DOHH2 (cell line): ENCODE results near the gene FAM53B.

Source experiments
- H3F3A ChIP-seq: fragments of 200-600 bp; sonication (generic), shearing (Covaris generic); 2 replicates; pipeline ENCODE4 v1.6.0; 2016; ENCODE audit warnings: antibody characterized with exemption, mild to moderate bottlenecking; ENCODE audit not compliant: control insufficient read depth, insufficient read depth
- H3K27ac ChIP-seq: fragments of 200-600 bp; sonication (generic); 2 replicates; pipeline ENCODE4 v1.5.1; 2014; ENCODE audit warnings: low read depth, mild to moderate bottlenecking, low read length, moderate library complexity
- H3K27me3 ChIP-seq: fragments of 200-600 bp; sonication (generic); 2 replicates; pipeline ENCODE4 v1.6.1; 2014; ENCODE audit warnings: mild to moderate bottlenecking, low read length, mixed read lengths; ENCODE audit not compliant: control insufficient read depth
- H3K36me3 ChIP-seq: fragments of 200-600 bp; sonication (generic); 2 replicates; pipeline ENCODE4 v1.6.1; 2014; ENCODE audit warnings: mild to moderate bottlenecking, low read length, moderate library complexity, mixed read lengths; ENCODE audit not compliant: control insufficient read depth
- H3K4me1 ChIP-seq: fragments of 200-600 bp; sonication (generic); 2 replicates; pipeline ENCODE4 v1.6.1; 2014; ENCODE audit warnings: mild to moderate bottlenecking, low read length, mixed read lengths; ENCODE audit not compliant: control insufficient read depth
- H3K4me2 ChIP-seq: fragments of 200-600 bp; sonication (generic); 2 replicates; pipeline ENCODE4 v1.6.0; 2014; ENCODE audit warnings: mild to moderate bottlenecking, low read length, moderate library complexity
- H3K4me3 ChIP-seq: fragments of 200-600 bp; sonication (generic); 2 replicates; pipeline ENCODE4 v1.5.1; 2014; ENCODE audit warnings: mild to moderate bottlenecking, low read length, mixed read lengths
- H3K79me2 ChIP-seq: fragments of 200-600 bp; sonication (generic); 2 replicates; pipeline ENCODE4 v1.6.1; 2014; ENCODE audit warnings: mild to moderate bottlenecking, low read length, mixed read lengths; ENCODE audit not compliant: control insufficient read depth
- H3K9me2 ChIP-seq: fragments of 200-600 bp; sonication (generic); replicated peaks from 2 replicates; pipeline ENCODE4 v1.6.1; 2014; ENCODE audit warnings: mild to moderate bottlenecking, low read length, mixed read lengths; ENCODE audit not compliant: control insufficient read depth
- H3K9me3 ChIP-seq: fragments of 200-600 bp; sonication (generic); 2 replicates; pipeline ENCODE4 v1.6.1; 2014; ENCODE audit warnings: antibody characterized with exemption, low read length, mixed read lengths; ENCODE audit not compliant: control insufficient read depth, insufficient read depth
- H4K20me1 ChIP-seq: fragments of 200-600 bp; sonication (generic); 2 replicates; pipeline ENCODE4 v1.6.0; 2014; ENCODE audit warnings: low read depth, mild to moderate bottlenecking, antibody characterized with exemption, low read length, moderate library complexity; ENCODE audit not compliant: control insufficient read depth, insufficient read depth
- EZH2phosphoT487 ChIP-seq: fragments of 200-600 bp; sonication (generic); IDR thresholded peaks from 2 replicates; pipeline ENCODE4 v1.6.1; 2017; ENCODE audit warnings: borderline replicate concordance, mild to moderate bottlenecking, antibody characterized with exemption, low read length, moderate library complexity, mixed read lengths
- TF ChIP-seq, protein P1 (sequence below): fragments of 200-600 bp; sonication (generic); IDR thresholded peaks from one replicate; pipeline ENCODE4 v1.5.1; 2014; ENCODE audit warnings: antibody characterized with exemption, mild to moderate bottlenecking, low read depth, low read length; ENCODE audit not compliant: poor library complexity, severe bottlenecking

The FAM53B gene

DNA sequence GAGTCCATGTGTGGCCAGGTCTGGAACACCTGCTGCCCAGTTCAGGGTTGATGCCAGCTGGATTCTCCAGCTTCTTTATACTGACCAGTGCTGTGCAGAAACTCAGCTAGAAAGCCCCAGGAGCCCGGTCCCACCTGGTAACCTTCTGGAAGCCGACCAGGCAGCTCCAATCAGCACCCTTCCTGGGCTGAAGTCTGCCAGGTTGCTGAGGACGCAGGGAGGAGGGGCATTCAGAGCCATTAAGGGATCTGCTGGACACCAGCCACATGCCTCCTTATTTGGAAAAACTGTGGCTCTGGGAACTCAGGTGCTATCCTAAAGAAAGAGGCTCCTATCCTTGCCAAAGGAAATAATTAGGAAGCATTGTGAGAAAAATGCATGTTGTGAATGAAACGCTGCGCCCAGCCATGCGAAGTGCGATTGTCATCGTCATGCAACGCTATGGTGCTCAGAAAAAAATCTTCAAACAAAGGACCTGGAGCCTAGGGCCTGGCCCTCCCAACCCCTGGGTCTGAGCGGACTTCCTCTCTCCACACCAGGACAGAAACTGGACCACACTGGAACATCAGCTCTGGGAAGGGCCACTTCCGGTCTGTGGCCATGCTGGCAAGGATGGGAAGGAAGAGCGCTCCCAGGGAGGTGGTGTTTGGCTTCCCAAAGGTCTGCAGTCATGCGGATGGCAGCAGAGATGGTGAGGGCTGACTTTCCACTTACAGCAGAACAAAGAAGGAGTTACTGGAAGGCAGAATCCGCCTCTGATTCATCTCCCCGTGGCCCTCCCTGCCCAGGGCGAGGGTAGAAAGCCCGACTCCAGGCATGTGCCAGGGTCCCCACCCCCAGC is 90.1 kb downstream of the FAM53B start:
- H4K20me1 ChIP-seq, result no peaks in the 10 kb centered on the region; the same call in 1 of the 2 replicates
- H3K36me3 ChIP-seq, result peaks cover 10% of the 10 kb centered on the region; the same call in 1 of the 2 replicates
- H3K9me3 ChIP-seq, result no peaks in the 10 kb centered on the region
- peaks cover 20% of the 10 kb centered on the region for H3K79me2 ChIP-seq
- H3F3A ChIP-seq, result no peaks in the 10 kb centered on the region; the same call in 1 of the 2 replicates
- peaks cover 25% of the 10 kb centered on the region for H3K4me1 ChIP-seq
- H3K27me3 ChIP-seq, result no peaks in the 10 kb centered on the region
- no peak overlapping the region for H3K27ac ChIP-seq
- TF ChIP-seq, protein P1, sequence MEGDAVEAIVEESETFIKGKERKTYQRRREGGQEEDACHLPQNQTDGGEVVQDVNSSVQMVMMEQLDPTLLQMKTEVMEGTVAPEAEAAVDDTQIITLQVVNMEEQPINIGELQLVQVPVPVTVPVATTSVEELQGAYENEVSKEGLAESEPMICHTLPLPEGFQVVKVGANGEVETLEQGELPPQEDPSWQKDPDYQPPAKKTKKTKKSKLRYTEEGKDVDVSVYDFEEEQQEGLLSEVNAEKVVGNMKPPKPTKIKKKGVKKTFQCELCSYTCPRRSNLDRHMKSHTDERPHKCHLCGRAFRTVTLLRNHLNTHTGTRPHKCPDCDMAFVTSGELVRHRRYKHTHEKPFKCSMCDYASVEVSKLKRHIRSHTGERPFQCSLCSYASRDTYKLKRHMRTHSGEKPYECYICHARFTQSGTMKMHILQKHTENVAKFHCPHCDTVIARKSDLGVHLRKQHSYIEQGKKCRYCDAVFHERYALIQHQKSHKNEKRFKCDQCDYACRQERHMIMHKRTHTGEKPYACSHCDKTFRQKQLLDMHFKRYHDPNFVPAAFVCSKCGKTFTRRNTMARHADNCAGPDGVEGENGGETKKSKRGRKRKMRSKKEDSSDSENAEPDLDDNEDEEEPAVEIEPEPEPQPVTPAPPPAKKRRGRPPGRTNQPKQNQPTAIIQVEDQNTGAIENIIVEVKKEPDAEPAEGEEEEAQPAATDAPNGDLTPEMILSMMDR, result no peak
- TF ChIP-seq EZH2phosphoT487, result no peak
- no peak overlapping the region for H3K4me3 ChIP-seq
- no peak overlapping the region for H3K4me2 ChIP-seq
- H3K9me2 ChIP-seq, result no peaks in the 10 kb centered on the region

DNA sequence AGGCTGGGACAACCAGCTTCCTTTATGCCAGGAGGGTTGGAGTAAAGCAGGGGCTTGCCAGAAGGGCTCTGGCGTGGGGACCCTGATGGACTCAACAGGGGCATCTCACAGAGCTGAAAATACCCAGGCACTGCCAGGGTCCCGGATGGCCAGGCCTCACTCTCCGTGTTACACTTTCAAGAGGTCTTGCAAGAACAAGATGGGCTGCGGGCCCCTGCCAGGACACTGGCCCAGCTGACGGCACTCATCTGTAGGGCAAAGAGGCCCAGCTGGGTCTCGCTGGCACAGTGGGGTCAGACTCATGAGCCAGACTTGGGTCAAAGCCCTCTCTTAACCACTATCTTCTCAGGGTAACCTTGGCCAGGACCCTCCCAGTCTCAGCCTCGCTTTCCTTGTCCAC is 90.9 kb downstream of the FAM53B start:
- peaks cover 32% of the 10 kb centered on the region for H3K4me1 ChIP-seq
- no peaks in the 10 kb centered on the region; the same call in 1 of the 2 replicates for H4K20me1 ChIP-seq
- no peaks in the 10 kb centered on the region for H3K9me2 ChIP-seq
- peaks cover 25% of the 10 kb centered on the region for H3K79me2 ChIP-seq
- H3K9me3 ChIP-seq, result no peaks in the 10 kb centered on the region
- no peak overlapping the region for H3K4me3 ChIP-seq
- TF ChIP-seq, protein P1, result no peak
- TF ChIP-seq EZH2phosphoT487, result no peak
- H3K27ac ChIP-seq, result no peak overlapping the region
- H3K36me3 ChIP-seq, result peaks cover 10% of the 10 kb centered on the region; the same call in 1 of the 2 replicates
- H3F3A ChIP-seq, result no peaks in the 10 kb centered on the region; the same call in 1 of the 2 replicates
- H3K27me3 ChIP-seq, result no peaks in the 10 kb centered on the region
- no peak overlapping the region for H3K4me2 ChIP-seq

DNA sequence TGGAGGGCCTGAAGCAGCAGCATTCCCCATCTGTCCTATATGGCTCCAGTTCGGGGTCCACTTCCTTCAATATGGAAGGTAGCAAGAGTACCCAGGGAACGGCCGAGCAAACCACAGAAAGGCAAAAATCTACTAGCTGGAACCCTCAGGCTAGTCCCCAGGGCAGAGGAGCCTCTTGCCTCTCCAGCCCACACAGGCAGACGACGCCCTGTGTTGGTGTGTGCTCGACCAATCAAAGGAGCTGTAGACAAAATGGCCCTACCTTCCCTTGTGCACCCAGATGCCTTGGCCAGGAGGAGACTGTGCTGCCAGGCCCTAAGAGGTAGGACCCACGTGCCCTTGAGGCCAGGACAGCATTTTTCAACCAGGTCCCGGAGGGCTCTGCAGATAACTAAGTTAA is 91.5 kb downstream of the FAM53B start:
- H3K36me3 ChIP-seq, result peaks cover 10% of the 10 kb centered on the region; the same call in 1 of the 2 replicates
- no peak overlapping the region for H3K4me3 ChIP-seq
- peaks cover 31% of the 10 kb centered on the region for H3K79me2 ChIP-seq

More for the DNA sequence above, 91.5 kb downstream of the FAM53B start:
- no peak for TF ChIP-seq EZH2phosphoT487
- TF ChIP-seq, protein P1, result no peak
- peaks cover 38% of the 10 kb centered on the region for H3K4me1 ChIP-seq
- no peaks in the 10 kb centered on the region for H3K27me3 ChIP-seq
- H3K9me2 ChIP-seq, result no peaks in the 10 kb centered on the region
- no peak overlapping the region for H3K27ac ChIP-seq
- no peak overlapping the region for H3K4me2 ChIP-seq
- H3K9me3 ChIP-seq, result no peaks in the 10 kb centered on the region
- no peaks in the 10 kb centered on the region; the same call in 1 of the 2 replicates for H3F3A ChIP-seq
- H4K20me1 ChIP-seq, result no peaks in the 10 kb centered on the region; the same call in 1 of the 2 replicates
